LNCAP (cell line): ENCODE results near the gene ECPAS.

ENCODE experiments used
- CTCF ChIP-seq: fragments of 450-650 bp; IDR thresholded peaks from 2 replicates; pipeline ENCODE4 v1.5.1; 2017; ENCODE audit warnings: mild to moderate bottlenecking

Gene ECPAS

DNA sequence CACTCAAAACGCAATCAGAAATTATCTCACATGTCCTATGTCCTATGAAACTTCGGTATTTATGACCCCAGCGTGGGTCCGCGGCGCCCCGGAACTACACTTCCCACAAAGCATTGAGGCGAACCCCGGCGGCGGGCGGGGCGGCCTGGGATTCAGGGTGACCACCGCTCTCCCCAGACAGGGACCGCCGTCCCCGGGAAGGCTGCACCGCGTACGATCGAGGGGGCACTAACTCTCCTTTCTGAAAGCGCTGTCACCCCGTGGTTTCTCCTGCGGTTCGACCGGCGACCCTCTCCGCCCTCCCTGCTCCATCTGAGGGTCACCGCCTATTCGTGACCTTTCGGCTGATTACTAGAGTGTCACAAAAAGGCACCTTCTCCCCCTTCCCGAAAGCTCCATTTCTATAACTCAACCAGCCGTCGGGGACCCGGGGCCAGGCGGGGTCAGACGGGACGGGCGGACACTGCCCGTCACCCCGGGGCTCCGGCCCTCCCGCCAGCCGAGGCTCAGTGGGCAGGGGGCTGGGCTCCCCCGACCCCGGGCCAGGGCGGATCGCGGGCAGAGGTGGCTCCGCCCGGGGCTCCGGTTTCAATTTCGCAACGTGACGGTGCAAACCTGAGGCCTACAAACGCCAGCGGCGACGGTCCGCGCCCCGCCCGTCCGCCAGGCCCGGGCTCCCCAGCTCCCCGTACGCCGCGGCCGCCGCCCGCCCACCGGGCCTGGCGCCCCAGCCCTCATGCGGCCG is 1.3 kb downstream of the ECPAS start:
- no peak for TF ChIP-seq CTCF

DNA sequence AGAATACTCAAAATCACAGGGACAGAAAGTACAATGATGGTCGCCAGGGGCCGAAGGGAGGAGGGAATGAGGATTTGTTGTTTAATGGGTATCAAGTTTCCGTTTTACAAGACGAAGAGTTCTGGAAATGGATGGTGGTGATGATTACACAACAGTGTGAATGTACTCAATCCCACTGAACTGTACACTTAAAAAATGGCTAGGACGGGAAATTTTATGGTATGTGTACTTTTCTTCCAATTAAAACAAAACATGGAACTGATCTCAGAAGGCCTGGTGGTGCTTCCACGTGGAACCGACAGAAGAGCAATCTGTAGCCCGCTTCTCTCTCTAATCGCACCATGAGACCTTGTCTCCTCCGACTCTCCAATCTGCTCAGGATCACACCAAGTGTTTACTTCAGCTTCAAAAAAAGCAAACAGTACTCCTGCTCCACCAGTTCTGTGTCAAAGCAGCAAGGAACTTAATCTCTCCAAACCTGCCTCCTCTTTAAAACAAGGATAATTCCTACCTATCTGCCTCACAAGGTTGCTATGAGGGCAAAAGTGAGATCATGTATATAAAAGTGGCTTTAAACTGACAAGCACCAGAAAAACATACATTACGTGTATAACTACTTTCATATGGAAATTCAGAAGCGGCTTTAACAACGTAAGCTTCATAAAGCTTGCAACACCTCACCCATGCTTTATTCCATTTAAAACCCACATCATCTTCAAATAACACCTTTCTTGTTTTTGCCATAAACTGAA is 2.1 kb downstream of the ECPAS start:
- no peak for TF ChIP-seq CTCF

GRCh38 chr9:111477677-111478076 is 6.5 kb downstream of the ECPAS start:
- TF ChIP-seq CTCF, result no peak

DNA sequence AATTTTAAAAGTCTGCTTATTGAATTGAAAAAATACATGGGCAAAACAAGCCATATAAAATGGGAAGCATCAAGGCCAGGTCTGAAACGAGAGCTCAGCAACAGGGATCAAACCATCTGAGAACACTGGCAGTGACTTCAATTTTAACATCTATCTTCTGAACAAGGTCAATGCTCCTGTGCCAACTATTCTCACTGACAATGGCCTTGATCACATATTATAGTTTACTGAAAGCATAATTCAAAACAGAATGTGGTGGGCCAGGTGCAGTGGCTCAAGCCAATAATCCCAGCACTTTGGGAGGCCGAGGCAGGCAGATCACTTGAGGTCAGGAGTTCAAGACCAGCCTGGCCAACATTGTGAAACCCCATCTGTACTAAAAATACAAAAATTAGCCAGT is 9.0 kb downstream of the ECPAS start:
- TF ChIP-seq CTCF, result no peak

DNA sequence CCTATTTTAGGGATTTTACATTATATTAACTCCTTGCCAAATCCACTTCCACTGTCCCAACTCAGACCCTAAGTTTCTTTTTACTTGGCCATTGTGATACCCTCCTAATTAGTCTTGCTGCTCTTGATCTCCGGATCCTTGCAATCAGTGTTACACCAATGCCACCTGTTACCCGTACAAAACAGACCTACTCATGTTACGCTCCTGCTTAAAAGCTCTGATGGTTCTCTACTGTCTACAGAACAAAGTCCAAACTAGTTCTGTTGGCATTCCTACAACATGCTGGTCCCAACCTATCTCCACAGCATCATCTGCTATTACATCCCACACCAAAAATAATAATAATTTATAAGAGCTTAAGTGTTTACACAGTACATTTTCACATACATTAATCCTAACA is 9.8 kb downstream of the ECPAS start:
- no peak for TF ChIP-seq CTCF

DNA sequence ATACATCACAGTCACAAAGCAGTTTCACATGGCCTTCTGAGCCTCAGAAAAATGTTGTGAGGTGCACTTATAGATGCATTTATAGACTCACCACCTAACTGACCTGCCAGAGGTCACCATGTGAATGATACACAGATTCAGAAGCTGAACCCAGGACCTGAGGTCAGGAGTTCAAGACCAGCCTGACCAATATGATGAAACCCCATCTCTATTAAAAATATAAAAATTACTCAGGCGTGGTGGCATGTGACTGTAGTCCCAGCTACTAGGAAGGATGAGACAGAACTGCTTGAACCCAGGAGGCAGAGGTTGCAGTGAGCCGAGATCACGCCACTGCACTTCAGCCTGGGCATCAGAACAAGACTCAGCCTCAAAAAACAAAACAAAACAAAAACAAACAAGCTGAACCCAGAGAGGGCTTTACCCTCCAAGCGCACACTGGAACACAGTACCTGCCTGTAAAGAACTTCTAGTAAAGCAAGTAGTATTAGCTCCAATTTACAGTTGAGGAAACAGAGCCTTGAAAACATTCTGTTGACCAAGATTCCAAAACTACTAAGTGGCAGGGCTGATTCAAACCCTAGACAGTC is 16.3 kb downstream of the ECPAS start:
- TF ChIP-seq CTCF, result no peak

GRCh38 chr9:111463048-111463447 is 21.1 kb downstream of the ECPAS start:
- no peak for TF ChIP-seq CTCF
